Breast epithelium (tissue), 3 donors: ENCODE data around the gene TBXAS1.

Experiments used
- CTCF ChIP-seq, 3 donors: fragments of 450-650 bp; IDR thresholded peaks; one replicate each; pipeline ENCODE4 v1.5.1; 2016 to 2017; ENCODE audit warnings: antibody characterized with exemption in 3 of 3, mild to moderate bottlenecking in 3 of 3, moderate library complexity in 3 of 3
- POLR2A ChIP-seq: fragments of 450-650 bp; IDR thresholded peaks from one replicate; pipeline ENCODE4 v1.6.1; 2016; ENCODE audit warnings: antibody characterized with exemption, mild to moderate bottlenecking, moderate library complexity

- TF ChIP-seq CTCF (IDR thresholded peaks at IDR 0.05) (no peak), POLR2A (no peak)
Observed at GRCh38 chr7:139866047-139866837, 37.2 kb downstream of the TBXAS1 start.
